Measurements from ENCODE around the gene SURF6.

Gene SURF6

GRCh38 chr9:133344979-133345378 is 9.0 kb upstream of the SURF6 start:
- TF ChIP-seq, protein P1, sequence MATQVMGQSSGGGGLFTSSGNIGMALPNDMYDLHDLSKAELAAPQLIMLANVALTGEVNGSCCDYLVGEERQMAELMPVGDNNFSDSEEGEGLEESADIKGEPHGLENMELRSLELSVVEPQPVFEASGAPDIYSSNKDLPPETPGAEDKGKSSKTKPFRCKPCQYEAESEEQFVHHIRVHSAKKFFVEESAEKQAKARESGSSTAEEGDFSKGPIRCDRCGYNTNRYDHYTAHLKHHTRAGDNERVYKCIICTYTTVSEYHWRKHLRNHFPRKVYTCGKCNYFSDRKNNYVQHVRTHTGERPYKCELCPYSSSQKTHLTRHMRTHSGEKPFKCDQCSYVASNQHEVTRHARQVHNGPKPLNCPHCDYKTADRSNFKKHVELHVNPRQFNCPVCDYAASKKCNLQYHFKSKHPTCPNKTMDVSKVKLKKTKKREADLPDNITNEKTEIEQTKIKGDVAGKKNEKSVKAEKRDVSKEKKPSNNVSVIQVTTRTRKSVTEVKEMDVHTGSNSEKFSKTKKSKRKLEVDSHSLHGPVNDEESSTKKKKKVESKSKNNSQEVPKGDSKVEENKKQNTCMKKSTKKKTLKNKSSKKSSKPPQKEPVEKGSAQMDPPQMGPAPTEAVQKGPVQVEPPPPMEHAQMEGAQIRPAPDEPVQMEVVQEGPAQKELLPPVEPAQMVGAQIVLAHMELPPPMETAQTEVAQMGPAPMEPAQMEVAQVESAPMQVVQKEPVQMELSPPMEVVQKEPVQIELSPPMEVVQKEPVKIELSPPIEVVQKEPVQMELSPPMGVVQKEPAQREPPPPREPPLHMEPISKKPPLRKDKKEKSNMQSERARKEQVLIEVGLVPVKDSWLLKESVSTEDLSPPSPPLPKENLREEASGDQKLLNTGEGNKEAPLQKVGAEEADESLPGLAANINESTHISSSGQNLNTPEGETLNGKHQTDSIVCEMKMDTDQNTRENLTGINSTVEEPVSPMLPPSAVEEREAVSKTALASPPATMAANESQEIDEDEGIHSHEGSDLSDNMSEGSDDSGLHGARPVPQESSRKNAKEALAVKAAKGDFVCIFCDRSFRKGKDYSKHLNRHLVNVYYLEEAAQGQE (IDR thresholded peaks at IDR 0.05; ENCODE audit: insufficient read depth in 1 of 2, low read depth in 2 of 2, low read length in 2 of 2): no peak
- TF ChIP-seq SIN3A (IDR thresholded peaks at IDR 0.05; ENCODE audit: borderline replicate concordance, insufficient read depth, low read length): no peak
- no peak for TF ChIP-seq POLR2AphosphoS5 (IDR thresholded peaks at IDR 0.05; ENCODE audit: low read depth, low read length)
- no peak for TF ChIP-seq FOXP2 (optimal IDR thresholded peaks at IDR 0.05; ENCODE audit: borderline replicate concordance, extremely low read depth, extremely low read length, insufficient read depth)
- no peak for TF ChIP-seq TAF1 (IDR thresholded peaks at IDR 0.05; ENCODE audit: borderline replicate concordance, insufficient read depth, low read length)

GRCh38 chr9:133344071-133344470 is 8.1 kb upstream of the SURF6 start:
- TF ChIP-seq, protein P1 (IDR thresholded peaks at IDR 0.05; ENCODE audit: insufficient read depth in 1 of 2, low read depth in 2 of 2, low read length in 2 of 2): no peak
- TF ChIP-seq SIN3A (IDR thresholded peaks at IDR 0.05; ENCODE audit: borderline replicate concordance, insufficient read depth, low read length) (no peak), TAF1 (IDR thresholded peaks at IDR 0.05; ENCODE audit: borderline replicate concordance, insufficient read depth, low read length) (no peak), POLR2AphosphoS5 (IDR thresholded peaks at IDR 0.05; ENCODE audit: low read depth, low read length) (no peak), FOXP2 (optimal IDR thresholded peaks at IDR 0.05; ENCODE audit: borderline replicate concordance, extremely low read depth, extremely low read length, insufficient read depth) (no peak)

DNA sequence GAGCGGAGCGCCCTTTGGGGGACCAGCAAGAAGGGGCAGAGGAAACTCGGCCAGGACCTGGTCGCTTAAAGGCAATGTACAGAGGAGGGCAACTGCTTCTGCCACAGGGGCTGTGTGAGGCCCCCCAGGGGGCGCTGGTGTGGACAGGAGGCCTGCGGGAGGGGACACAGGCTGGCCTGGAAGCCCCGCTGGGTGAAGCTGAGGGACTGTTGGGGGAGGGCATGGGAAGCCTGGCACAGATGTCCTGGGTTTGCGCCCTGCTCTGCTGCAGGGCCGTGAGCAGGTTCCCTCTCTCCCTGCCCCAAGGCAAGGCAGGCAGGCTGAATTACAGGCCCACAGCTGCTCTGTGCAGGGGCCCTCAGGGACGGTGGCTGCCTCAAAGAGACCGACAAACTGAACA is 6.6 kb upstream of the SURF6 start:
- TF ChIP-seq, protein P1 (IDR thresholded peaks at IDR 0.05; ENCODE audit: insufficient read depth in 1 of 2, low read depth in 2 of 2, low read length in 2 of 2): no peak

- TF ChIP-seq POLR2AphosphoS5 (IDR thresholded peaks at IDR 0.05; ENCODE audit: low read depth, low read length) (no peak), TAF1 (IDR thresholded peaks at IDR 0.05; ENCODE audit: borderline replicate concordance, insufficient read depth, low read length) (no peak), FOXP2 (optimal IDR thresholded peaks at IDR 0.05; ENCODE audit: borderline replicate concordance, extremely low read depth, extremely low read length, insufficient read depth) (no peak), SIN3A (IDR thresholded peaks at IDR 0.05; ENCODE audit: borderline replicate concordance, insufficient read depth, low read length) (no peak)
- TF ChIP-seq, protein P1 (IDR thresholded peaks at IDR 0.05; ENCODE audit: insufficient read depth in 1 of 2, low read depth in 2 of 2, low read length in 2 of 2): no peak
These were observed 6.0 kb upstream of the SURF6 start for GRCh38 chr9:133342069-133342406.

DNA sequence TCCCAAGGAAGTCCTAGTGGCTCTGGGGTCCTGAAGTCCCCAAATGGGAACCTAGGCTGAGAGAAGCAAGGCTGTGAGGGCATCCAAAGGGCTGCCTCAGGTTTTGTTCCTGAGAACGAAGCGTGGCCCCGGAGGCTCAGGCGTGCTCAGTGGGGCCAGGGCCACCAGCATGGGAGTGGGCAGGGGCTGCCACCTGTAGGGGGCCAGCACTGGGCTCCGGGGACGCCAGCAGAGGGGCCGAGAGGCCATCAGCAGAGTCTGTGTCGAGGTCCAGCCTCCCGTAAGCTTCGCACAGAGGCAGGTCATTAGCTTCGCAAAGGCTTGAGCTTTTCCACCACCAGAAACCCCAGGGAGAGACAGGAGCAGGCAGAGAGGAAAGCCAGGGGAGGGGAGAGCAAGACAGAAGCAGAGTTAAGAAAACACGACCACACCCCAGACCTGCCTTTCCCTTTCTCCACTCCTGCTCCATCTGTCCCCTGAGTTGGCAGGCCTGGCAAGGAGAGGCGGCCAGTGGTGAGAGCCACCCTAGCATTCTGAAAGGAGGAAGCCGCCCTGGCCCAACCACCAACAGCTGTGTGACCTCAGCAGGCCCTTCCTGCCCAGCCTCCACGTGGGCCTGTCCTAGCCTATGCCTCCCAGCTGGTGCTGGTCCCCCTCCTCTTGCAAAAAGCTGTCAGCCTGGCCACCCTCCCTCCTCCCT is 5.5 kb upstream of the SURF6 start:
- TF ChIP-seq FOXP2 (optimal IDR thresholded peaks at IDR 0.05; ENCODE audit: borderline replicate concordance, extremely low read depth, extremely low read length, insufficient read depth): no peak
- TF ChIP-seq SIN3A (IDR thresholded peaks at IDR 0.05; ENCODE audit: borderline replicate concordance, insufficient read depth, low read length): no peak
- TF ChIP-seq, protein P1 (IDR thresholded peaks at IDR 0.05; ENCODE audit: insufficient read depth in 1 of 2, low read depth in 2 of 2, low read length in 2 of 2): no peak
- no peak for TF ChIP-seq TAF1 (IDR thresholded peaks at IDR 0.05; ENCODE audit: borderline replicate concordance, insufficient read depth, low read length)

All from PFSK-1 (cell line).